Stimulated activated CD8-positive, alpha-beta memory T cell treated with anti-CD3 and anti-CD28 coated beads, Interleukin-15, amount 100 ng/mL, for 48 hours (primary cell): Measurements from ENCODE around the gene MMP15.

ENCODE experiments used
- DNase-seq, 2 donors: peaks; one replicate each; pipeline ENCODE4 v3.0.0-alpha.2; 2020; ENCODE audit warnings: low read depth in 2 of 2

The MMP15 gene

DNA sequence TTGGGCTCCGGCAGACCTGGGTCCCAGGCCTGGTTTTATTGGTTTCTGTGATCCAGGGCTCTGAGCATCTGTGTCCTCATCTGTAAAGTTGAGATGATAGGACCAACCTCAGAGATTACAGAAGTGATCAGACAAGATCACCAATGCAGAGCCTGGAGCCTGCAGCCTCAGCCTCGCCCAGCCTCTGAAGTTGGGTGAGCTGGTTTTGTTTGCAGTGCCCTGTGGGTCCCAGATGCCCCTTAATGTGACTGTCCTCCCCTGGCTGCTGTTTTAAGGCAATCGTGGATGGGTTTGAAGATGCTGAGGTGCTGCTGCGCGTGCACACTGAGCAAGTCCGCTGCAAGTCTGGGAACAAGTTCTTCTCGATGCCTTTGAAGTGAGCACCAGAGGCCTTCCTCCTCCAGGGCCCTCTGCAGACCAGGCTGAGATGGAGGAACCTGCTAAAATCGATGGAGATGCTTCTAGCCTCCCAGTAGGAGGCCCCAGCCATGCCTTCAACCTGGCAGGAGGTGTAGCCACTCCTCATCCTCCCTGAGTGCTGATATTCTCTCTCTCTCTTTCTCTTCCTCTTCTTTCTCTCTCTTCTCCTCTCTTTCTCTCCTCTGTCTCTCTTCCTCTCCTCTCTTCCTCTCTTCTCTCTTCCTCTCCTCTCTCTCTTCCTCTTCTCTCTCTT lies 5.6 kb upstream of the MMP15 start:
- DNase-seq, result no peak

GRCh38 chr16:58020628-58021521 lies 4.7 kb upstream of the MMP15 start:
- DNase-seq, result no peak

- no peak for DNase-seq
Observed at GRCh38 chr16:58021661-58022551, 3.6 kb upstream of the MMP15 start.

- no peak for DNase-seq
Observed at GRCh38 chr16:58022601-58023371, 2.8 kb upstream of the MMP15 start.

- DNase-seq, result no peak
Observed at GRCh38 chr16:58024486-58025350, 836 bp upstream of the MMP15 start.

DNA sequence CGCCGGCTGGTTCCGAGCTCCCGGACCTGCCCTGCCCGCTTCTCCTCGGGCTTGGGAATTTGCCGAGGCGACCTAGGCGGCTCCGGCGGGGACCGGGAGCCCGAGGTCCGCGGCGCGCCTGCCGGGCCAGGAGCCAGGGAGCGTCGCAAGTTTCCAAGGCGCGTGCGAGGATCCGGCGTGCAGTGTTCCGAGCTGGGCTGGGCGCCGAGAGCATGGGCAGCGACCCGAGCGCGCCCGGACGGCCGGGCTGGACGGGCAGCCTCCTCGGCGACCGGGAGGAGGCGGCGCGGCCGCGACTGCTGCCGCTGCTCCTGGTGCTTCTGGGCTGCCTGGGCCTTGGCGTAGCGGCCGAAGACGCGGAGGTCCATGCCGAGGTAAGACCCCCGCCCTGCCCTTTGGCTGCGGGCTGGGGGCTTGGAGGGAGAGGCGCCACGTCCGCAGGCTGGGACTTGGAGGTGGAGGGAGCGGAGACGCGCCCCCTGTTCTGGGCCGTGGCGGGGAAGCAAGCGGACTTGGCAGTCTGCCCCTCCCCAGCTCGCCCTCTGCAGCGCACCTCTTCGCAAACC lies 668 bp downstream of the MMP15 start:
- no peak for DNase-seq

GRCh38 chr16:58026705-58027160 lies 1.2 kb downstream of the MMP15 start:
- DNase-seq, result no peak

DNA sequence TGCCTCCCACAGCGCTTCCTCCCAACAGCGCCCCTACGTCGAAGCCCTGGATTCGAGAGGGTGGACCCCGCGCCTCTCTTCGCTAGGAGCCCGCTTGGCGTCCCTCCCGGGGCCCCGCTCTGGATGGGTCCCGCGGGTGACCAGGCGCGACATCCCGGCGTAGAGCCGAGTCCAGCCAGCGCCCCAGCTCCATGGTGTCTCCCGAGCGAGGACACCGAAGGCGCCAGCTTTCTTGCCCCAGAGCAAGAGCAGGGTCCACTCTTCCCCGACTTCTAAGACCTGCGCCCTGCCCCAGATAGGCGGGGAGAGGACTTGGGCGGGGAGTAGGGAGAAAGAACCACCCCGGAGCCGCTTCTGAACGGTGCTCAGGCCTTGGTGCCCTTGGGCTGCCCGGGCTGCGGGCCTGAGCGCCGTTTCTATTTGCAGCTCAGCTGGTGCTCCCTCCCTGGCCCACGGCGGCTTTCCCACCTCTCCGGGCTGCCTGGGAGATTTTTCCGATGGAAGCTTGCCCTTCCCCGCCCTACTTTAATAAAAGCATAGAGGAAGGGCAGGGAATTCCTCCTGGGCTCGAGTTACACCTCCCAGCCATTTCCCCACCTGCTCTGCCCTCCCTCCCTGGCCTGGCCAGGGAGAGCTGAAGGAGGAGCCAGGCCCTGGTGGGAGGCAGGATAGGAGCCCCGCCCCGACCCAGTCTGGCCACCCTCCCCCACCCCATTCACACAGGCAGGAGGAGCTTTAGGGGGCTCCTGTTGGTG lies 1.8 kb downstream of the MMP15 start:
- no peak for DNase-seq

GRCh38 chr16:58027916-58028455 lies 2.4 kb downstream of the MMP15 start:
- no peak for DNase-seq

- no peak for DNase-seq
Observed at GRCh38 chr16:58028541-58029070, 3.1 kb downstream of the MMP15 start.

DNA sequence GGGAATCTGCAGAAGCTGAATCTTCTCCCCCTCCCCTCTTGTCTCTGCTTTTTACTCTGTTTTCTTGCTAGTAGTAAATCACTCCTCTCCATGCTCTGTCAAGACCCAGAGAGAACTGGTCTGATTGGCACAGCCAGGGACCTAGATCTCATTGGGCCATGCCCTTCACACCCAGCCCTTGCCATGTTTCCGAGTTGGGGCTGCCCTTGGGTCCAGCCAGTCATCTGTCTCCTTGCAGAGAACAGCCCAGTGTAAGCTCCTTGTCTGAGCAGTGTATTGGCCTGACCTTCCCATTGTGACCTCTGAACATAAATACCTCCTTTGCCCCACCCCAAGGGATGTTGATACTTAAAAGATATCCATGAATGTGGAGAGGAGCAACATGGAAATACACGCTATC lies 3.9 kb downstream of the MMP15 start:
- no peak for DNase-seq

GRCh38 chr16:58030136-58030840 lies 4.7 kb downstream of the MMP15 start:
- DNase-seq, result no peak

DNA sequence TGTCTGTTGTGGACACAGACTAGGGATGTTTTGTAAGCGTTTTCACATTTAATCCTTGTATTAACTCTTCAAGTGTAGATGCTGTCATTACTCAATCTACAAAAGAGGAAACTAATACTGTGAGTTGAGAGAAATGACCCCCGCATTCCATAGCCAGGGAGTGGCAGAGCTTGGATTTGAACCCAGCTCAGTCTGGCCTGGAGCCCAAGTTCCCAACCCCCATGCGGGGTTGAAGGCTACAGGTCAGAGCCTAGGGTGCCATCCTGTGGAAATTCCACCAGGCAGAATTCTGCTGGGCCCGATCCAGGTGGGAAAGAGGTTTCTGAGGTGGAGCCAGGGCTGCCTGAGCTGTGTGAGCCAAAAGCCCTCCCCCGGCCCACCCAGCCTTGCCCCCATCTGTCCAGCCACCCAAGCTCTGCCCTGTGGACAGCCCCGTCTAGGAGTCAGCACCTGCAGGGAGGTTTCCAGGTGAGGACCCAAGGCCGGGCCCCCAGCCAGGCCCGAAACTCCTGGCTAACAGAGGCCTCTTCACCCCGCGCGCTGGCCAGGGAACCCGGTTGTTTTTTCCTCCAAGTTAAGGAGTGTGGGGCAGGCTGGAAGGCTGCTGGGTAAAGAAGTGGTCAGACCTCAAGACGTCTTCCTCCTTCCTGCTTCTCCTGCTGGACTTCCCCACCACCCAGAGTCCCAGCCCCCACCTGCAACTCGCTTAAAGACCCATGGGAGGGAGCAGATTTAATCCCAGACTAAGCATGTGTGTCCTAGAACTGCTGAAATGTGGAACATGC lies 5.7 kb downstream of the MMP15 start:
- DNase-seq, result no peak

DNA sequence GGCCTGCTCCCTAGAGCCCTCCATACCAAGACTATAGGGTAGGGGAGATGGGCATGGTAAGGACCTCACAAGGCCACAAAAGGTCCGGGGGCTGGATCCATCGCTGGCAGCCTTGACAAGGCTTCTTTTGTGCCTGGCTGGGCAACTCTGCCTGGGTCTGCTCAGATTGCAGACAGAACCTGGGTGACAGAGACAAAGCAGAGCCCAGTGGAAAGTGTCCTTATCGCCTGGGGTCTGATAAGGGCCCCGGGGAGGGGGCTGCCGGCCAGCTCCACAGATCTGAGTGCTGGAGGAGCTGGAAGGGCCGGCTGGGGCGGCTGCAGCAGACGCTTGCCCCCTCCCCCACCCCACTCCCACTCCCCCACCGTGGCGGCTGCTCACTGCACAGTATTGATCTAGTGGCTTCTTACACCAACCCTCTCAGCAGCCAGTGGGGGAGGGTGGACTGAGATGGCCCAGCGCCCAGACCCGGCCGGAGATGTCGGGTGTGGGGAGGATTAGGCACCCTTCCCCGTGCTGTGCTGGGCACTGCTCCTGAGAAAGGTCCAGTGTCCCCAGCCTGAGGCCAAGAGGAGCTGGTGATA lies 7.2 kb downstream of the MMP15 start:
- DNase-seq, result no peak

GRCh38 chr16:58034128-58034685 lies 8.7 kb downstream of the MMP15 start:
- no peak for DNase-seq

- no peak for DNase-seq
Observed at GRCh38 chr16:58034774-58035173, 9.2 kb downstream of the MMP15 start.
